ENCODE data around the gene ESPN. TPM values are rescaled to one million over a fixed set of nuclear protein-coding genes. Genes with fewer than 3 reads are reported as not detected.
"Not testable (repeated sequence)": the region's sequence is repeated elsewhere in the genome, so short reads cannot be mapped to it uniquely, and the experiment has no call there.

Gene ESPN
- total and polyA plus RNA-seq, 10 of the 15 experiments (the other 5 are each of a cell fraction or from before 2014, with no cell fraction given): 0.18 to 0.71 (median 0.59) TPM; not detected in 7

DNA sequence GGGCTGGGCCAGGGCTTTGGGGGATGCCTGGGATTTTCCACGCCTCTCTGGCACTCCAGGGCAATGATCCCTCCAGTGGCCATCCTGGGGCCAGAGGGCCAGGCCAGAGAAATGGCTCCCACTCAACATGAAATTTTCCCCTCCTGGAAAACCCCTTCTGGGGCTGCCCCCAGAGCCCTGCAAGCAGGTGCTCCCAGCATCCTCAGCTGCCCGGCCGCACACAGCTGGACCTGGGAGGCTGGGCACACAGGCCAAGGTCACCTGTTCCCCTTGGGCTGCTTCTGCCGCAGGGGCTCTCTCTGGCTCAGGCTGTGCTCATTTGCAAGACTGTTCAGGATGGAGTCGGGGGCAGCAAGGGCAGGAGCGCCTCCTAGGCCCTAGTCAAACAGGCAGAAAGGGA lies 3.9 kb downstream of the ESPN start:
- BruUV-seq (replicated peaks); POLR2A ChIA-PET; H4K20me1 ChIP-seq (ENCODE audit: control insufficient read depth, insufficient read depth); H3K27ac ChIP-seq (ENCODE audit: control insufficient read depth, insufficient read depth); intact Hi-C loops (cut with micrococcal nuclease; ENCODE audit: unreplicated experiment); in situ Hi-C loops (cut with MboI); FAIRE-seq; H3K79me2 ChIP-seq (ENCODE audit: control insufficient read depth, insufficient read depth, low read length); H3K9me3 ChIP-seq (replicated peaks; ENCODE audit: control insufficient read depth, insufficient read depth, low read length); H3K36me3 ChIP-seq (ENCODE audit: control insufficient read depth in 2 of 2, insufficient read depth in 2 of 2, low read length in 1 of 2); RAD21 ChIA-PET (ENCODE audit: unreplicated experiment); H2AFZ ChIP-seq (ENCODE audit: control insufficient read depth, low read depth, low read length); H3K4me2 ChIP-seq (ENCODE audit: control insufficient read depth, insufficient read depth); H3K4me1 ChIP-seq (ENCODE audit: control insufficient read depth, insufficient read depth, low read length); H3K4me3 ChIP-seq; H3K9ac ChIP-seq (ENCODE audit: control insufficient read depth, insufficient read depth, low read length); SMC1A ChIA-PET (ENCODE audit: uncharacterized antibody, unreplicated experiment); DNase-seq (ENCODE audit: low read depth, low spot score): not testable (repeated sequence)
- TF ChIP-seq, protein P1, sequence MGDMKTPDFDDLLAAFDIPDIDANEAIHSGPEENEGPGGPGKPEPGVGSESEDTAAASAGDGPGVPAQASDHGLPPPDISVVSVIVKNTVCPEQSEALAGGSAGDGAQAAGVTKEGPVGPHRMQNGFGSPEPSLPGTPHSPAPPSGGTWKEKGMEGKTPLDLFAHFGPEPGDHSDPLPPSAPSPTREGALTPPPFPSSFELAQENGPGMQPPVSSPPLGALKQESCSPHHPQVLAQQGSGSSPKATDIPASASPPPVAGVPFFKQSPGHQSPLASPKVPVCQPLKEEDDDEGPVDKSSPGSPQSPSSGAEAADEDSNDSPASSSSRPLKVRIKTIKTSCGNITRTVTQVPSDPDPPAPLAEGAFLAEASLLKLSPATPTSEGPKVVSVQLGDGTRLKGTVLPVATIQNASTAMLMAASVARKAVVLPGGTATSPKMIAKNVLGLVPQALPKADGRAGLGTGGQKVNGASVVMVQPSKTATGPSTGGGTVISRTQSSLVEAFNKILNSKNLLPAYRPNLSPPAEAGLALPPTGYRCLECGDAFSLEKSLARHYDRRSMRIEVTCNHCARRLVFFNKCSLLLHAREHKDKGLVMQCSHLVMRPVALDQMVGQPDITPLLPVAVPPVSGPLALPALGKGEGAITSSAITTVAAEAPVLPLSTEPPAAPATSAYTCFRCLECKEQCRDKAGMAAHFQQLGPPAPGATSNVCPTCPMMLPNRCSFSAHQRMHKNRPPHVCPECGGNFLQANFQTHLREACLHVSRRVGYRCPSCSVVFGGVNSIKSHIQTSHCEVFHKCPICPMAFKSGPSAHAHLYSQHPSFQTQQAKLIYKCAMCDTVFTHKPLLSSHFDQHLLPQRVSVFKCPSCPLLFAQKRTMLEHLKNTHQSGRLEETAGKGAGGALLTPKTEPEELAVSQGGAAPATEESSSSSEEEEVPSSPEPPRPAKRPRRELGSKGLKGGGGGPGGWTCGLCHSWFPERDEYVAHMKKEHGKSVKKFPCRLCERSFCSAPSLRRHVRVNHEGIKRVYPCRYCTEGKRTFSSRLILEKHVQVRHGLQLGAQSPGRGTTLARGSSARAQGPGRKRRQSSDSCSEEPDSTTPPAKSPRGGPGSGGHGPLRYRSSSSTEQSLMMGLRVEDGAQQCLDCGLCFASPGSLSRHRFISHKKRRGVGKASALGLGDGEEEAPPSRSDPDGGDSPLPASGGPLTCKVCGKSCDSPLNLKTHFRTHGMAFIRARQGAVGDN (IDR thresholded peaks at IDR 0.05): 0 out of 2 replicates have a peak, but pooled peaks have one; percentile 22
- TF ChIP-seq TCF12 (IDR thresholded peaks at IDR 0.05; ENCODE audit: low read depth, low read length) (peak; percentile 76), TCF3 (IDR thresholded peaks at IDR 0.05; ENCODE audit: borderline replicate concordance, insufficient read depth, low read depth, low read length) (0 out of 2 replicates have a peak, but pooled peaks have one; percentile 27)
- peaks cover 6 to 13% of the 10 kb centered on the region in 2 experiments; a peak in 3 of 4 replicates for H3K27me3 ChIP-seq (replicated peaks in 1 of 2; ENCODE audit: control insufficient read depth in 2 of 2, insufficient read depth in 2 of 2, low read length in 1 of 2)
- peak; percentile 62 for ATAC-seq
- CTCF ChIA-PET: interaction anchor here (0.7 to 10.9 kb wide), 2 partner anchors 12 to 41 kb away, joined by 4 to 137 read pairs; no protein-coding TSS in a partner anchor
- 2% methylated on average over 6 of the region's 6 CpGs for WGBS (ENCODE audit: insufficient coverage, insufficient replicate concordance, low lambda C conversion rate, missing lambda C conversion rate)

DNA sequence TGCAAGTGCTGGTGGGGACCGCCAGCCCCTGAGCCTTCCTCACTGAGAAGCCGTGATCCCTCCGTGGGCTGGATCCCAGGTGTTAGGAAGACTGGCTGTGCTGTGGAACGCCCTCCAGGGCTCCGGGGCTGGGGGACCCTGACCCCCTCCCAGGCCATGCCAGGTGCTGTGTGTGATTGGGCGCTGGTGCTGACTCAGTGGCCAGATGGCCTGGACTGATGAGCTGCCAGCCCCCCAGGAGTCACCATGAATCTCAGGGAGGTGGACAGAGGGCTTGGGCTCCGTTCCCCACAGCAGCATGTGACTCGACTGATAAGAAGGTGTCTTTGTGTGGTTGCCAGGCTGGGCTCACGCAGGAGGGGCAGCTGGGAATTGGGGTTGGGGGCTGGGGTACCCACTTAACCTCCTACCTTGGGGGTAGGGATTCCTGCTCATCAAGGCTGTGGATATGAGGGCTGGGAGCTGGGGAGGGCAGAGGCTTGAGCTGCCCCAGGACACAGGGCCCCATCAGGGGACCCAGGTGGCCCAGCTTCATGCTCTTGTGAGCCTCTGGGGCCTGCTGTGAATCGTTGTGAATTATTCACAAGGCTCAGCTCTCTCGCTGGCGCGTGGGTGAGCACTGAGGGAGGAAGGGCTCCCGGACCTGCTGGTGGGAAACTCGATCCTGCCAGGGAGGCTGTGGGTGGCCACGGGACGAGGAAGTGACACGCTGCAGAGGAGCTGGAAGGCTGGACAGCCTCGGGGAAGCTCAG lies 5.3 kb downstream of the ESPN start:
- H3K27ac ChIP-seq (ENCODE audit: control insufficient read depth, insufficient read depth); H3K9me3 ChIP-seq (replicated peaks; ENCODE audit: control insufficient read depth, insufficient read depth, low read length); H3K4me3 ChIP-seq; intact Hi-C loops (cut with micrococcal nuclease; ENCODE audit: unreplicated experiment); H3K9ac ChIP-seq (ENCODE audit: control insufficient read depth, insufficient read depth, low read length); H3K27me3 ChIP-seq (replicated peaks in 1 of 2; ENCODE audit: control insufficient read depth in 2 of 2, insufficient read depth in 2 of 2, low read length in 1 of 2); BruUV-seq (replicated peaks); H3K4me2 ChIP-seq (ENCODE audit: control insufficient read depth, insufficient read depth); H3K79me2 ChIP-seq (ENCODE audit: control insufficient read depth, insufficient read depth, low read length); DNase-seq (ENCODE audit: low read depth, low spot score); H3K4me1 ChIP-seq (ENCODE audit: control insufficient read depth, insufficient read depth, low read length); in situ Hi-C loops (cut with MboI); H4K20me1 ChIP-seq (ENCODE audit: control insufficient read depth, insufficient read depth); H2AFZ ChIP-seq (ENCODE audit: control insufficient read depth, low read depth, low read length); H3K36me3 ChIP-seq (ENCODE audit: control insufficient read depth in 2 of 2, insufficient read depth in 2 of 2, low read length in 1 of 2): not testable (repeated sequence)
- POLR2A ChIA-PET: interaction anchor here (1.1 kb wide), 1 partner anchor 94 kb away, joined by 8 read pairs; no protein-coding TSS in a partner anchor
- peak; percentile 13 for FAIRE-seq
- CTCF ChIA-PET: interaction anchor here (1.0 to 10.9 kb wide), 4 partner anchors 9 to 336 kb away, joined by 3 to 137 read pairs (median 8); no protein-coding TSS in a partner anchor
- RAD21 ChIA-PET (ENCODE audit: unreplicated experiment): interaction anchor here (1.3 kb wide), 1 partner anchor 16 kb away, joined by 3 read pairs; no protein-coding TSS in a partner anchor
- WGBS (ENCODE audit: insufficient coverage, insufficient replicate concordance, low lambda C conversion rate, missing lambda C conversion rate): 16% methylated on average over 19 of the region's 19 CpGs
- SMC1A ChIA-PET (ENCODE audit: uncharacterized antibody, unreplicated experiment): interaction anchor here (0.5 kb wide), 1 partner anchor 49 kb away, joined by 3 read pairs; no protein-coding TSS in a partner anchor
- 0 out of 3 replicates have a peak, but pooled peaks have one; percentile 6 for ATAC-seq

Data from GM12878 (cell line).